ENCODE results near the gene PRIMA1.
A peak's percentile ranks its signal among the peaks of the same experiment; 100 is the strongest.

The PRIMA1 gene

GRCh38 chr14:93716746-93717667 is 71.3 kb downstream of the PRIMA1 start:
- no peak for TF ChIP-seq Cebpa-rat (IDR thresholded peaks at IDR 0.05)
- Histone ChIP-seq H3K27me3 (no peaks in the 10 kb centered on the region), H3K36me3 (no peaks in the 10 kb centered on the region), H4K20me1 (no peaks in the 10 kb centered on the region), H3K9me3 (no peaks in the 10 kb centered on the region), H3K9ac (no peak overlapping the region), H3K27ac (no peak overlapping the region), H3K4me1 (peaks cover 16% of the 10 kb centered on the region), H3K4me3 (no peak overlapping the region), H3K4me2 (peak overlapping the region; percentile 36)

- no peak for TF ChIP-seq Cebpa-rat (IDR thresholded peaks at IDR 0.05)
- Histone ChIP-seq H3K4me3 (no peak overlapping the region), H3K27ac (no peak overlapping the region), H3K9me3 (no peaks in the 10 kb centered on the region), H4K20me1 (no peaks in the 10 kb centered on the region), H3K36me3 (no peaks in the 10 kb centered on the region), H3K27me3 (no peaks in the 10 kb centered on the region), H3K9ac (no peak overlapping the region), H3K4me2 (no peak overlapping the region), H3K4me1 (peaks cover 12% of the 10 kb centered on the region)
Measured at GRCh38 chr14:93716002-93716745, 72.1 kb downstream of the PRIMA1 start.

- no peak for TF ChIP-seq Cebpa-rat (IDR thresholded peaks at IDR 0.05)
- Histone ChIP-seq H4K20me1 (no peaks in the 10 kb centered on the region), H3K36me3 (no peaks in the 10 kb centered on the region), H3K4me2 (no peak overlapping the region), H3K4me1 (peaks cover 8% of the 10 kb centered on the region), H3K9me3 (no peaks in the 10 kb centered on the region), H3K4me3 (no peak overlapping the region), H3K9ac (no peak overlapping the region), H3K27me3 (no peaks in the 10 kb centered on the region), H3K27ac (no peak overlapping the region)
Measured at GRCh38 chr14:93715279-93715927, 72.9 kb downstream of the PRIMA1 start.

GRCh38 chr14:93714605-93715004 is 73.7 kb downstream of the PRIMA1 start:
- Histone ChIP-seq H3K9me3 (no peaks in the 10 kb centered on the region), H4K20me1 (no peaks in the 10 kb centered on the region), H3K9ac (no peak overlapping the region), H3K4me1 (peaks cover 8% of the 10 kb centered on the region), H3K36me3 (no peaks in the 10 kb centered on the region), H3K4me2 (no peak overlapping the region), H3K27me3 (no peaks in the 10 kb centered on the region), H3K27ac (no peak overlapping the region), H3K4me3 (no peak overlapping the region)
- no peak for TF ChIP-seq Cebpa-rat (IDR thresholded peaks at IDR 0.05)

GRCh38 chr14:93713726-93714405 is 74.4 kb downstream of the PRIMA1 start:
- Histone ChIP-seq H3K4me3 (no peak overlapping the region), H3K9me3 (no peaks in the 10 kb centered on the region), H4K20me1 (no peaks in the 10 kb centered on the region), H3K27ac (no peak overlapping the region), H3K4me2 (no peak overlapping the region), H3K27me3 (no peaks in the 10 kb centered on the region), H3K9ac (no peak overlapping the region), H3K36me3 (no peaks in the 10 kb centered on the region), H3K4me1 (peaks cover 14% of the 10 kb centered on the region)
- TF ChIP-seq Cebpa-rat (IDR thresholded peaks at IDR 0.05): no peak

- no peaks in the 10 kb centered on the region for H3K36me3 ChIP-seq
- no peak overlapping the region for H3K4me3 ChIP-seq
- H3K4me2 ChIP-seq: no peak overlapping the region
- no peaks in the 10 kb centered on the region for H3K27me3 ChIP-seq
- H3K27ac ChIP-seq: no peak overlapping the region
- no peak for TF ChIP-seq Cebpa-rat (IDR thresholded peaks at IDR 0.05)
- H4K20me1 ChIP-seq: no peaks in the 10 kb centered on the region
- H3K9me3 ChIP-seq: no peaks in the 10 kb centered on the region
- H3K9ac ChIP-seq: no peak overlapping the region
- H3K4me1 ChIP-seq: peaks cover 22% of the 10 kb centered on the region
Measured at GRCh38 chr14:93712838-93713724, 75.2 kb downstream of the PRIMA1 start.

- no peaks in the 10 kb centered on the region for H3K27me3 ChIP-seq
- no peak overlapping the region for H3K27ac ChIP-seq
- no peaks in the 10 kb centered on the region for H3K9me3 ChIP-seq
- no peaks in the 10 kb centered on the region for H3K36me3 ChIP-seq
- no peak overlapping the region for H3K4me2 ChIP-seq
- no peak overlapping the region for H3K4me3 ChIP-seq
- H4K20me1 ChIP-seq: no peaks in the 10 kb centered on the region
- no peak overlapping the region for H3K9ac ChIP-seq
- peaks cover 24% of the 10 kb centered on the region for H3K4me1 ChIP-seq
- TF ChIP-seq Cebpa-rat (IDR thresholded peaks at IDR 0.05): no peak
Measured at GRCh38 chr14:93712079-93712837, 76.0 kb downstream of the PRIMA1 start.

- Histone ChIP-seq H3K9me3 (no peaks in the 10 kb centered on the region), H3K9ac (no peak overlapping the region), H3K4me3 (no peak overlapping the region), H3K4me2 (no peak overlapping the region), H3K27me3 (no peaks in the 10 kb centered on the region), H3K4me1 (peaks cover 21% of the 10 kb centered on the region), H3K36me3 (no peaks in the 10 kb centered on the region), H3K27ac (no peak overlapping the region), H4K20me1 (no peaks in the 10 kb centered on the region)
- TF ChIP-seq Cebpa-rat (IDR thresholded peaks at IDR 0.05): no peak
Measured at GRCh38 chr14:93709249-93709648, 79.0 kb downstream of the PRIMA1 start.
